Testis (tissue), 3 donors: ENCODE data around the gene RYR1. TPM values are rescaled to one million over a fixed set of nuclear protein-coding genes. Genes with fewer than 3 reads are reported as not detected.
"Not testable (repeated sequence)": the region's sequence is repeated elsewhere in the genome, so short reads cannot be mapped to it uniquely, and the experiment has no call there.

Experiments
- DNase-seq: peaks from one replicate; pipeline ENCODE4 v3.0.0-alpha.2; 2019
- H3K27ac ChIP-seq, 2 donors: fragments of 200-600 bp; sonication (generic); one replicate each; pipeline ENCODE4 v1.5.1; 2019
- H3K27me3 ChIP-seq: fragments of 200-600 bp; sonication (generic); one replicate; pipeline ENCODE4 v1.5.1; 2019
- H3K36me3 ChIP-seq: fragments of 200-600 bp; sonication (generic); one replicate; pipeline ENCODE4 v1.5.1; 2017; ENCODE audit warnings: low read depth; ENCODE audit errors: missing control alignments
- H3K4me1 ChIP-seq: fragments of 200-600 bp; sonication (generic); one replicate; pipeline ENCODE4 v1.5.1; 2019
- H3K4me3 ChIP-seq, 2 donors: fragments of 200-600 bp; sonication (generic); one replicate each; pipeline ENCODE4 v1.5.1; 2017 to 2019
- H3K9me3 ChIP-seq: fragments of 200-600 bp; sonication (generic); one replicate; pipeline ENCODE4 v1.5.1; 2017
- CTCF ChIP-seq, 3 experiments: fragments of 450-650 bp in 2 of 3; fragments of 200-600 bp in 1 of 3; sonication (generic) in 1 of 3; IDR thresholded peaks; one replicate each; pipeline ENCODE4 v1.5.1; 2016 to 2019; ENCODE audit warnings: antibody characterized with exemption in 3 of 3, mild to moderate bottlenecking in 2 of 3, moderate library complexity in 1 of 3
- POLR2A ChIP-seq: fragments of 450-650 bp; IDR thresholded peaks from one replicate; pipeline ENCODE4 v1.6.1; 2017; ENCODE audit warnings: antibody characterized with exemption, mild to moderate bottlenecking, moderate library complexity
- WGBS, 2 donors: methylation state at CpG; one replicate each; pipeline ENCODE4 v1.1.5; 2018; 5-methylcytosine and 5-hydroxymethylcytosine counted together
- intact Hi-C: fragments of 100-400 bp; cut with DNase I; formaldehyde crosslinking; loops from one replicate; pipeline ENCODE4 v1.15.1; 2023; ENCODE audit warnings: low total_unique reads
- polyA plus RNA-seq: library from polyadenylated mRNA; stranded (reverse); fragments of 350-450 nt; fragmentation: Illumina TruSeq; extraction: RNeasy Lipid Tissue Mini Kit (QIAGEN cat#74804); gene quantifications from one replicate; pipeline ENCODE4 v1.2.3, GENCODE V29; 2014; ENCODE audit warnings: low read depth, low replicate concordance; ENCODE audit not compliant: insufficient read depth
- total RNA-seq, 2 donors: library from RNA; depleted of rRNA; stranded (reverse); fragments of >200 nt; gene quantifications; one replicate each; pipeline ENCODE4 v1.2.3, GENCODE V29; 2016

Gene RYR1
- total and polyA plus RNA-seq, 3 donors from 2014 or later, result 11.8 to 26.1 (median 15.6) TPM

DNA sequence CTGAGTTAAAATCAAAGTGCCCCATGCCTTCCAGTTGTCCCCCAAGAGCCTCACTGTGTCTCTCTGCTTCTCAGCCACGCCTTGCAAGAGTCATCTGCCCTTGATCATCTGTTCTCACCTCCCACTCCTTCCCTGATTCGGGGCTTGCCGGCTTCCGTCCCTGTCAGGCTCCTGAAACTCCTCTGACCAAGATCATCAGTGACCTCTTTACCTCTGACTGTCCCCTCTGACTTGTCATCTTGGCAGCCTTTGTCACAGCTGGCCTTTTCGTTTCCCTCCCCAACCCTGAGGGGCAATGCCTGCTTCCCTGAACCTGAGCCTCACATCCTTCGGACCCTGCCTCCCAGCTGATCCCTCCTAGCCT is 117.9 kb downstream of the RYR1 start:
- no peak for TF ChIP-seq CTCF (IDR thresholded peaks at IDR 0.05)
- TF ChIP-seq POLR2A, result no peak
- H3K4me3 ChIP-seq, result no peak overlapping the region
- no peaks in the 10 kb centered on the region for H3K27me3 ChIP-seq
- H3K36me3 ChIP-seq, result no peaks in the 10 kb centered on the region
- no peak overlapping the region for H3K27ac ChIP-seq
- no peaks in the 10 kb centered on the region for H3K9me3 ChIP-seq
- peaks cover 3% of the 10 kb centered on the region for H3K4me1 ChIP-seq
- DNase-seq, result no peak
- 62 to 71% methylated on average over 6 of the region's 6 CpGs for WGBS, 2 donors
- intact Hi-C loops, result no loop called here

DNA sequence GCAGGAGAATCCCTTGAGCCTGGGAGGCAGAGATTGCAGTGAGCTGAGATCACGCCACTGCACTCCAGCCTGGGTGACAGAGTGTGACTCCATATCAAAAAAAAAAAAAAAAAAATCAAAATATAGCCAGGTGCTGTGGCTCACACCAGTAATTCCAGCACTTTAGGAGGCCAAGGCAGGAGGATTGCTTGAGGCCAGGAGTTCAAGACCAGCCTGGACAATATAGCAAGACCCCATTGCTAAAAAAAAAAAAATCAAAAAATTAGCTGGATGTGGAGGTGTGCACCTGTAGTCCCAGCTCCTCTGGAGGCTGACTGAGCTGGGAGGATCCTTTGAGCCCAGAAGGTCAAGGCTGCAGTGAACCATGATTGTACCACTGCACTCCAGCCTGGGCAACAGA is 119.7 kb downstream of the RYR1 start:
- H3K4me3 ChIP-seq, H3K4me1 ChIP-seq, H3K27me3 ChIP-seq, DNase-seq, intact Hi-C loops, H3K36me3 ChIP-seq, H3K9me3 ChIP-seq, H3K27ac ChIP-seq: not testable (repeated sequence)
- 86 to 100% methylated on average over 1 of the region's 1 CpG for WGBS, 2 donors

- no peak for TF ChIP-seq CTCF (IDR thresholded peaks at IDR 0.05)
- no peak for TF ChIP-seq POLR2A
These were observed 121.2 kb downstream of the RYR1 start for GRCh38 chr19:38554676-38555141.

GRCh38 chr19:38555200-38555599 is 121.7 kb downstream of the RYR1 start:
- Histone ChIP-seq H3K9me3 (no peaks in the 10 kb centered on the region), H3K4me1 (no peaks in the 10 kb centered on the region), H3K27ac (no peak overlapping the region), H3K36me3 (no peaks in the 10 kb centered on the region), H3K4me3 (no peak overlapping the region), H3K27me3 (no peaks in the 10 kb centered on the region)
- WGBS, 2 donors, result 85 to 86% methylated on average over 8 of the region's 8 CpGs
- no peak for DNase-seq
- intact Hi-C loops, result no loop called here
- TF ChIP-seq POLR2A (no peak), CTCF (IDR thresholded peaks at IDR 0.05) (no peak)

More at GRCh38 chr19:38554676-38555141, 121.2 kb downstream of the RYR1 start:
- H3K27ac ChIP-seq, result no peak overlapping the region
- 72 to 75% methylated on average over 3 of the region's 3 CpGs for WGBS, 2 donors
- H3K36me3 ChIP-seq, result no peaks in the 10 kb centered on the region
- no peaks in the 10 kb centered on the region for H3K27me3 ChIP-seq
- H3K4me1 ChIP-seq, result no peaks in the 10 kb centered on the region
- intact Hi-C loops, result no loop called here
- H3K9me3 ChIP-seq, result no peaks in the 10 kb centered on the region
- H3K4me3 ChIP-seq, result no peak overlapping the region
- no peak for DNase-seq

- no peaks in the 10 kb centered on the region for H3K27me3 ChIP-seq
- H3K27ac ChIP-seq, result no peak overlapping the region
- no peak for DNase-seq
- H3K9me3 ChIP-seq, result no peaks in the 10 kb centered on the region
- H3K4me3 ChIP-seq, result no peak overlapping the region
- intact Hi-C loops, result no loop called here
- 68 to 77% methylated on average over 7 of the region's 7 CpGs for WGBS, 2 donors
- no peaks in the 10 kb centered on the region for H3K36me3 ChIP-seq
- no peaks in the 10 kb centered on the region for H3K4me1 ChIP-seq
- TF ChIP-seq POLR2A (no peak), CTCF (IDR thresholded peaks at IDR 0.05) (no peak)
These were observed 123.2 kb downstream of the RYR1 start for GRCh38 chr19:38556521-38557174.
